GM12891 (cell line): ENCODE measurements around the gene FCAMR.

Source experiments
- POLR2A ChIP-seq: IDR thresholded peaks from 2 replicates; pipeline ENCODE4 v1.6.1; 2011; ENCODE audit warnings: low read depth, low read length, control low read depth
- SPI1 ChIP-seq: IDR thresholded peaks from 2 replicates; pipeline ENCODE4 v1.6.1; 2011; ENCODE audit warnings: low read depth, low read length, control low read depth

- TF ChIP-seq POLR2A (no peak), SPI1 (no peak)
These were observed 32.5 kb upstream of the FCAMR start for GRCh38 chr1:207002724-207003146.
